ENCODE data around the gene SRRD.
A peak's percentile ranks its signal among the peaks of the same experiment; 100 is the strongest.
"Not testable (repeated sequence)": the region's sequence is repeated elsewhere in the genome, so short reads cannot be mapped to it uniquely, and the experiment has no call there.

SRRD gene

GRCh38 chr22:26525946-26526564, 42.4 kb downstream of the SRRD start:
- no peak for DNase-seq

GRCh38 chr22:26527167-26527566, 43.5 kb downstream of the SRRD start:
- DNase-seq, result no peak

GRCh38 chr22:26527574-26528465, 44.1 kb downstream of the SRRD start:
- DNase-seq, result no peak

- not testable (repeated sequence) for DNase-seq
Measured at GRCh38 chr22:26528518-26528917, 44.8 kb downstream of the SRRD start.

GRCh38 chr22:26529345-26529744, 45.7 kb downstream of the SRRD start:
- DNase-seq, result peak; percentile 15

- DNase-seq, result no peak
Measured at GRCh38 chr22:26534171-26534855, 50.6 kb downstream of the SRRD start.

GRCh38 chr22:26534874-26535602, 51.4 kb downstream of the SRRD start:
- peak; percentile 27 for DNase-seq

- DNase-seq, result no peak
Measured at GRCh38 chr22:26535603-26535908, 51.9 kb downstream of the SRRD start.

- no peak for DNase-seq
Measured at GRCh38 chr22:26536056-26536761, 52.5 kb downstream of the SRRD start.

GRCh38 chr22:26536762-26537134, 53.1 kb downstream of the SRRD start:
- no peak for DNase-seq

- DNase-seq, result no peak
Measured at GRCh38 chr22:26540119-26540518, 56.4 kb downstream of the SRRD start.

GRCh38 chr22:26541167-26541819, 57.6 kb downstream of the SRRD start:
- DNase-seq, result no peak

- peak; percentile 87 for DNase-seq
Measured at GRCh38 chr22:26542831-26543230, 59.2 kb downstream of the SRRD start.
